Measurements from ENCODE around the gene KIAA1328. TPM values are rescaled to one million over a fixed set of nuclear protein-coding genes. Genes with fewer than 3 reads are reported as not detected.
"Not testable (repeated sequence)": the region's sequence is repeated elsewhere in the genome, so short reads cannot be mapped to it uniquely, and the experiment has no call there.

The KIAA1328 gene
- total RNA-seq, 6 donors from 2014 or later = 10.6 to 66.0 (median 28.8) TPM

DNA sequence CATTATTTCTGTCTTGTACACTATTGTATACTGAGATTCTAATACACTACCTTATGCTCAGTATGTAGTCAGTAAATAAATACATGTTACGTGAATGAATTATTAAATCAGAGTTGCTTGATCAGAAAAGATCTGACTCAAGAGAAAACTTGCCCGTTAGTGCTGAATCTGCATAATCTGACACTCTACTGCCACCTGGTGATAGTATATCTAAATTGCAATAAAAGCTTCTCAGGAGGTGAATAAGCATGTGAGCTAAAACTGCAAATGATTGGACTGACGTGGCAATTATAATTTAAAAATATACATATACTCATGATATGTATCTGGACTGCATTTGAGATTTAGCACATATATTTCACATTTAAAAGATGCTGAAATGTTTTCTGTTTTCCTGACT, 70.4 kb downstream of the KIAA1328 start:
- H3K36me3 ChIP-seq = no peaks in the 10 kb centered on the region
- ATAC-seq (ENCODE audit: low FRiP score in 2 of 2) = no peak
- H3K9me3 ChIP-seq = peaks cover 0 to 5% (median 4%) of the 10 kb centered on the region in 4 donors
- no peak overlapping the region for H3K27ac ChIP-seq
- H3K27me3 ChIP-seq = no peaks in the 10 kb centered on the region
- H3K4me3 ChIP-seq = no peak overlapping the region
- TF ChIP-seq EP300 (IDR thresholded peaks at IDR 0.05) (no peak), POLR2AphosphoS5 (IDR thresholded peaks at IDR 0.05) (no peak), POLR2A (IDR thresholded peaks at IDR 0.05) (no peak)
- TF ChIP-seq, protein P1, sequence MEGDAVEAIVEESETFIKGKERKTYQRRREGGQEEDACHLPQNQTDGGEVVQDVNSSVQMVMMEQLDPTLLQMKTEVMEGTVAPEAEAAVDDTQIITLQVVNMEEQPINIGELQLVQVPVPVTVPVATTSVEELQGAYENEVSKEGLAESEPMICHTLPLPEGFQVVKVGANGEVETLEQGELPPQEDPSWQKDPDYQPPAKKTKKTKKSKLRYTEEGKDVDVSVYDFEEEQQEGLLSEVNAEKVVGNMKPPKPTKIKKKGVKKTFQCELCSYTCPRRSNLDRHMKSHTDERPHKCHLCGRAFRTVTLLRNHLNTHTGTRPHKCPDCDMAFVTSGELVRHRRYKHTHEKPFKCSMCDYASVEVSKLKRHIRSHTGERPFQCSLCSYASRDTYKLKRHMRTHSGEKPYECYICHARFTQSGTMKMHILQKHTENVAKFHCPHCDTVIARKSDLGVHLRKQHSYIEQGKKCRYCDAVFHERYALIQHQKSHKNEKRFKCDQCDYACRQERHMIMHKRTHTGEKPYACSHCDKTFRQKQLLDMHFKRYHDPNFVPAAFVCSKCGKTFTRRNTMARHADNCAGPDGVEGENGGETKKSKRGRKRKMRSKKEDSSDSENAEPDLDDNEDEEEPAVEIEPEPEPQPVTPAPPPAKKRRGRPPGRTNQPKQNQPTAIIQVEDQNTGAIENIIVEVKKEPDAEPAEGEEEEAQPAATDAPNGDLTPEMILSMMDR (IDR thresholded peaks at IDR 0.05) = no peak
- no peaks in the 10 kb centered on the region for H3K4me1 ChIP-seq
- 91 to 93% methylated on average over 3 of the region's 3 CpGs for WGBS, 2 donors
- DNase-seq = no peak

DNA sequence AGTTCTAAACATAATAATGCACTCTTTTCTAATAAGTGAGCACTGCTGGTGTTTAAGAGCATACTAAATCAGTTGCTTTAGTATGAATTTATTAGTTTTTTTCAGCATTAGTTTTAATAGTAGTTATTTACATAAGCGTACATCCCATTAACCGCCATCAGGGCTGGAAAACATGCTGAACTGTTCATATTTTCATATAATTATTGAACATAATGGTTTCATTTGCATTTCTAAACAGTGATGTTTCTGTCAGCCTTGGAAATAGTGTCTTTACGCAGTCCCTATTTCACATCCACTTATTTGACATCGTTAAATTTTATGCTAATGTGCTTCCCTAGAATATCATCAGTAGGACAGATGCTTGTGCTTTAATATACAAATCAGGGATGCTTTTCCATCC, 71.5 kb downstream of the KIAA1328 start:
- Histone ChIP-seq H3K4me3 (no peak overlapping the region), H3K27me3 (no peaks in the 10 kb centered on the region), H3K4me1 (no peaks in the 10 kb centered on the region), H3K9me3 (peaks cover 0 to 5% (median 4%) of the 10 kb centered on the region in 4 donors), H3K36me3 (no peaks in the 10 kb centered on the region), H3K27ac (no peak overlapping the region)
- DNase-seq (no peak), ATAC-seq (ENCODE audit: low FRiP score in 2 of 2) (no peak)
- WGBS, 2 donors = 97 to 98% methylated on average over 4 of the region's 4 CpGs
- TF ChIP-seq, protein P1 (IDR thresholded peaks at IDR 0.05) = no peak
- TF ChIP-seq EP300 (IDR thresholded peaks at IDR 0.05) = no peak
- TF ChIP-seq POLR2A (IDR thresholded peaks at IDR 0.05) = no peak
- no peak for TF ChIP-seq POLR2AphosphoS5 (IDR thresholded peaks at IDR 0.05)

DNA sequence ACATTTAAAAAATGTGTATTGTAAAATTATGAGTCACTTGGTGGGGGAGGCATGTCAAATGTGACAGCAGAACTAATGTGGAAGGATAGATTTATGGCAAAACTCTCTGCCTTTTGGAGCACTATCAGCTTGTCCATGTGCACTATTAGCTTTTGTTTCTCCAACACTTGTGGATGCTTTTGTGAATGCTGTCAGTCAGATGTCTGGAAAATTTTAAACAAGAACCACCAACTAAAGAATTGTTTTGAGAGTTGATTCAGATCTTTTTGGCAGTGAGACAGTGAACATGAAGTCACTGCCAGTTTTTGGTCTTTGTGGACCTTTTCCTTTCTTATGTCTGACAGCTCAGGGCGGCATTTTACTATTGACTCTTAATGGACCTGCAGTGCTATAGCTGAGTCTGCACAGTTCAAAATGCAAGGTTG, 72.4 kb downstream of the KIAA1328 start:
- no peak overlapping the region for H3K4me3 ChIP-seq
- no peaks in the 10 kb centered on the region for H3K36me3 ChIP-seq
- no peak for DNase-seq
- no peaks in the 10 kb centered on the region for H3K27me3 ChIP-seq
- TF ChIP-seq POLR2AphosphoS5 (IDR thresholded peaks at IDR 0.05) = no peak
- TF ChIP-seq POLR2A (IDR thresholded peaks at IDR 0.05) = no peak
- TF ChIP-seq EP300 (IDR thresholded peaks at IDR 0.05) = no peak
- TF ChIP-seq, protein P1 (IDR thresholded peaks at IDR 0.05) = no peak
- no peak overlapping the region for H3K27ac ChIP-seq
- H3K4me1 ChIP-seq = no peaks in the 10 kb centered on the region
- peaks cover 0 to 5% (median 4%) of the 10 kb centered on the region in 4 donors for H3K9me3 ChIP-seq
- no peak for ATAC-seq (ENCODE audit: low FRiP score in 2 of 2)
- WGBS, 2 donors = 35 to 61% methylated on average over 1 of the region's 1 CpG

DNA sequence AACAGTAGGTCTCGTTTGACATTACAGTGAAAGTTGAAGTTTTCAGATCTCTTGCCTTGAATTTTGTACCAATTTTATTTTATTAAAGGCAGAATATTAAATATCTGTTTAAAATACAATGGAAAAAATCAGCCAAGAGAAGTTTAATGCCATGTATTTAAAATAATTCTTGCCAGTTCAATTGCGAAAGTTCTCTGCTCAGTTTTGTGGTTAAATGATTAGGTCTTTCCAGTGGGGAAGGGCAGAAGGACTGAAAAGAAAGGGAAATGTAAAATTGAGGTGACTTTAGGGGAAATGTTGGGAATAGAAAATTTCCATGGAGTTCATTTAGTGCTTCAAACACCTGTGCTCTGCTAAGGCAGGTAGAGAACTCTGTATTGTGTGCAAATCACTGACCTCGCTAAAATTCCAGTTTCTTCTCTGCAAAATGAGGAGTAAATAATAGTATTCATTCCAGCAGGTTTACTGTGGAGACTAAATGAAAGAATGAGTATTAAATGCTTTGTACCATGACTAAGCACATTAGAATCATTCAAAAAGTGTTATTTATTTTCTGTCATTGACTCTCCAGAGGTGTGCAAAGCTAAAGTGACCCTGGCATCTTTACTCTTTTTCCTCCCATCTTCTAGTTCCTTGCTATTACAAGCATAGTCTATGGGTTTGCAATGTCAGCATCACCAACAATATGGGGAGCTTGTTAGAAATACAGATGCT, 74.4 kb downstream of the KIAA1328 start:
- DNase-seq (no peak), ATAC-seq (ENCODE audit: low FRiP score in 2 of 2) (no peak)
- 91 to 93% methylated on average over 3 of the region's 3 CpGs for WGBS, 2 donors
- H3K4me3 ChIP-seq = no peak overlapping the region
- H3K27me3 ChIP-seq = no peaks in the 10 kb centered on the region
- H3K9me3 ChIP-seq = peaks cover 0 to 5% (median 4%) of the 10 kb centered on the region in 4 donors
- H3K4me1 ChIP-seq = no peaks in the 10 kb centered on the region
- TF ChIP-seq POLR2A (IDR thresholded peaks at IDR 0.05) (no peak), EP300 (IDR thresholded peaks at IDR 0.05) (no peak), POLR2AphosphoS5 (IDR thresholded peaks at IDR 0.05) (no peak)
- TF ChIP-seq, protein P1 (IDR thresholded peaks at IDR 0.05) = no peak
- H3K36me3 ChIP-seq = no peaks in the 10 kb centered on the region
- no peak overlapping the region for H3K27ac ChIP-seq

DNA sequence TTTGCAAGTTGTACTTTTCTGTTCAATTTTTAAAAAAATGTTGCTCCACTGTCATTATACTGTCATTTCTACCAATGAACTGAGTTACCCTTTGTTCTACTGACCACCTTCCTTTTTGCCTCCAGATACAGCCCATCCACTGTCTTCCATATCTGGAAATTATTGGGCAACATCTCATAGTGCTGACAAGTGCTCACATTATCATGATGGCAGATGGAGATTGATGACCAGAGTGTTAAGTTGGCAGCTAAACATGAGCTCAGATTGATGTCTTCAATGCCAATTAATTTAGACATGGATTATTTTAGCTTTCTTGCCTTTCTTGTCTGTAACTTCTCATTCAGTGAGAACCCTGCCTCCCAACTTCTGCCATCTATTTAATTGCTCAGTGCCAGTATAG, 76.6 kb downstream of the KIAA1328 start:
- TF ChIP-seq POLR2AphosphoS5 (IDR thresholded peaks at IDR 0.05) (no peak), EP300 (IDR thresholded peaks at IDR 0.05) (no peak), POLR2A (IDR thresholded peaks at IDR 0.05) (no peak)
- TF ChIP-seq, protein P1 (IDR thresholded peaks at IDR 0.05) = no peak
- Histone ChIP-seq H3K4me1 (no peaks in the 10 kb centered on the region), H3K27ac (no peak overlapping the region), H3K36me3 (no peaks in the 10 kb centered on the region), H3K9me3 (no peaks in the 10 kb centered on the region), H3K4me3 (no peak overlapping the region), H3K27me3 (no peaks in the 10 kb centered on the region)
- ATAC-seq (ENCODE audit: low FRiP score in 2 of 2) = no peak
- DNase-seq = no peak

DNA sequence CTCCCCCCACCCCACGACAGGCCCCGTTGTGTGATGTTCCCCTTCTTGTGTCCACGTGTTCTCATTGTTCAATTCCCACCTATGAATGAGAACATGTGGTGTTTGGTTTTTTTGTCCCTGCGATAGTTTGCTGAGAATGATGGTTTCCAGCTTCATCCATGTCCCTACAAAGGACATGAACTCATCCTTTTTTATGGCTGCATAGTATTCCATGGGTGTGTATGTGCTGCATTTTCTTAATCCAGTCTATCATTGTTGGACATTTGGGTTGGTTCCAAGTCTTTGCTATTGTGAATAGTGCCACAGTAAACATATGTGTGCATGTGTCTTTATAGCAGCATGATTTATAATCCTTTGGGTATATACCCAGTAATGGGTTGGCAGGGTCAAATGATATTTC, 80.4 kb downstream of the KIAA1328 start:
- not testable (repeated sequence) for H3K27ac ChIP-seq; H3K4me1 ChIP-seq; H3K27me3 ChIP-seq; DNase-seq; H3K9me3 ChIP-seq; H3K4me3 ChIP-seq; ATAC-seq (ENCODE audit: low FRiP score in 2 of 2); H3K36me3 ChIP-seq
- 93 to 96% methylated on average over 3 to 4 of the region's 4 CpGs for WGBS, 2 donors

All from upper lobe of left lung (tissue), 6 donors.